Fibroblast of skin of abdomen (primary cell): ENCODE data around the gene CRKL.
"Not testable (repeated sequence)": the region's sequence is repeated elsewhere in the genome, so short reads cannot be mapped to it uniquely, and the experiment has no call there.

Experiments used
- DNase-seq: peaks from one replicate; pipeline ENCODE4 v3.0.0-alpha.2; 2013

Gene CRKL

GRCh38 chr22:20935049-20935448 is 17.8 kb downstream of the CRKL start:
- not testable (repeated sequence) for DNase-seq

GRCh38 chr22:20935780-20936539 is 18.8 kb downstream of the CRKL start:
- DNase-seq: not testable (repeated sequence)

GRCh38 chr22:20937031-20937793 is 20.0 kb downstream of the CRKL start:
- no peak for DNase-seq

- DNase-seq: no peak
Observed at GRCh38 chr22:20937794-20938671, 20.8 kb downstream of the CRKL start.

- not testable (repeated sequence) for DNase-seq
Observed at GRCh38 chr22:20939457-20940185, 22.4 kb downstream of the CRKL start.

GRCh38 chr22:20940186-20940651 is 23.0 kb downstream of the CRKL start:
- DNase-seq: peak; percentile 60

GRCh38 chr22:20940904-20941385 is 23.7 kb downstream of the CRKL start:
- no peak for DNase-seq

- DNase-seq: not testable (repeated sequence)
Observed at GRCh38 chr22:20942203-20942902, 25.1 kb downstream of the CRKL start.

GRCh38 chr22:20943104-20943933 is 26.1 kb downstream of the CRKL start:
- no peak for DNase-seq

- DNase-seq: no peak
Observed at GRCh38 chr22:20944042-20944441, 26.8 kb downstream of the CRKL start.

GRCh38 chr22:20945578-20945934 is 28.3 kb downstream of the CRKL start:
- DNase-seq: no peak

- DNase-seq: no peak
Observed at GRCh38 chr22:20946080-20946986, 29.1 kb downstream of the CRKL start.

GRCh38 chr22:20946991-20947390 is 29.8 kb downstream of the CRKL start:
- DNase-seq: no peak

- DNase-seq: no peak
Observed at GRCh38 chr22:20948450-20948849, 31.2 kb downstream of the CRKL start.

- DNase-seq: no peak
Observed at GRCh38 chr22:20948989-20949388, 31.8 kb downstream of the CRKL start.

- DNase-seq: no peak
Observed at GRCh38 chr22:20949698-20950183, 32.5 kb downstream of the CRKL start.

GRCh38 chr22:20951151-20951931 is 34.1 kb downstream of the CRKL start:
- no peak for DNase-seq

- no peak for DNase-seq
Observed at GRCh38 chr22:20951932-20952380, 34.7 kb downstream of the CRKL start.
